Measurements from ENCODE around the gene RNF44.

The RNF44 gene

GRCh38 chr5:176536902-176537553 lies at the start of gene RNF44:
Gene RNF44 (minus strand): TSS chr5:176537402. CDS start chr5:176532472, 4,930 bp downstream.
- TF ChIP-seq Cebpa-rat (IDR thresholded peaks at IDR 0.05): no peak
- Histone ChIP-seq H3K27me3 (no peaks in the 10 kb centered on the region), H4K20me1 (peaks cover 18 to 32% (median 30%) of the 10 kb centered on the region in 11 experiments), H3K4me1 (peaks cover 72 to 80% (median 74%) of the 10 kb centered on the region in 10 experiments), H3K9ac (peak within 1 kb of the TSS; percentile 94 to 100 (median 99)), H3K36me3 (peaks cover 1 to 14% (median 2%) of the 10 kb centered on the region in 11 experiments; a peak in 18 of 22 replicates), H3K27ac (peak within 1 kb of the TSS; percentile 91 to 100 (median 100)), H3K4me2 (peak within 1 kb of the TSS; percentile 96 to 100 (median 98)), H3K4me3 (peak within 1 kb of the TSS; percentile 76 to 95 (median 90)), H3K9me3 (replicated peaks in 1 of 11) (no peaks in the 10 kb centered on the region)

DNA sequence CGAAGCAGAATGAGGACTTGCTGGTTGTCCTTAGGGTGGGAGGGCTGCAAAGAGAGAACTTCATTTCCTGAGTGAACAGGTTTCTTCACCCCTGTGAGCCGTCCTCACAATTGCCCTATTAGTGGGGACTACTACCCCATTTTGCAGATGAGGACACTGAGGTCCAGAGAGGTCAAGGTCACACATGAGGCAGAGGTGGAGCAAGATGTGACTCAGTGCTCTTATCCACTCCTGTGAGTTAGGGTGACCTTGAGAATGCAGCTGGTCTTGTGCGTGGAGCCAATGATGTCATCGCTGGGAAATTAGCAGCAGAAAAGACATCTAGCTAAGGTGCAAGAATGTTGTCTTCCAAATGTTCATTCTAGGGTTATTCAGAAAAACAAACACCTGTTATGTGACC lies 45.9 kb upstream of the RNF44 start:
- H3K9me3 ChIP-seq (replicated peaks in 1 of 11): peaks cover 28 to 40% (median 31%) of the 10 kb centered on the region in 11 experiments
- no peak for TF ChIP-seq Cebpa-rat (IDR thresholded peaks at IDR 0.05)
- H3K4me2 ChIP-seq: no peak overlapping the region
- H3K36me3 ChIP-seq: peaks cover 0 to 14% (median 4%) of the 10 kb centered on the region in 11 experiments; a peak in 7 of 22 replicates
- no peaks in the 10 kb centered on the region for H3K27me3 ChIP-seq
- peaks cover 0 to 28% (median 18%) of the 10 kb centered on the region in 10 experiments; a peak in 16 of 20 replicates for H3K4me1 ChIP-seq
- H4K20me1 ChIP-seq: no peaks in the 10 kb centered on the region; a peak in 1 of 22 replicates
- H3K4me3 ChIP-seq: no peak overlapping the region
- no peak overlapping the region for H3K27ac ChIP-seq
- no peak overlapping the region for H3K9ac ChIP-seq

DNA sequence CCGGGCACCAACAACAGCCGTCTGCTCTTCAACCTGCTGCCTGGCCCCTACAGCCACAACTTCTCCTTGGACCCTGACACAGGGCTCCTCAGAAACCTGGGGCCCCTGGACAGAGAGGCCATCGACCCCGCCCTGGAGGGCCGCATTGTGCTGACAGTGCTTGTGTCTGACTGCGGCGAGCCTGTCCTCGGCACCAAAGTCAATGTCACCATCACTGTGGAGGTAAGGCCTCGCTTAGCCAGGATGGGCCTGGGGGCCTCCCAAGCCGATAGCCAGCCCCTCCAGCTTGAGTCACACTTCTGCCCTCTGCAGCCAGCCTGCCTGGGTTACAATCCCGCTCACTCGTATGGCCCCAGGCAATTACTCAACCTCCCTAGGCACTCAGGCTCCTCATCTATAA lies 44.2 kb upstream of the RNF44 start:
- Histone ChIP-seq H3K4me2 (no peak overlapping the region), H4K20me1 (no peaks in the 10 kb centered on the region; a peak in 1 of 22 replicates), H3K9ac (no peak overlapping the region)

DNA sequence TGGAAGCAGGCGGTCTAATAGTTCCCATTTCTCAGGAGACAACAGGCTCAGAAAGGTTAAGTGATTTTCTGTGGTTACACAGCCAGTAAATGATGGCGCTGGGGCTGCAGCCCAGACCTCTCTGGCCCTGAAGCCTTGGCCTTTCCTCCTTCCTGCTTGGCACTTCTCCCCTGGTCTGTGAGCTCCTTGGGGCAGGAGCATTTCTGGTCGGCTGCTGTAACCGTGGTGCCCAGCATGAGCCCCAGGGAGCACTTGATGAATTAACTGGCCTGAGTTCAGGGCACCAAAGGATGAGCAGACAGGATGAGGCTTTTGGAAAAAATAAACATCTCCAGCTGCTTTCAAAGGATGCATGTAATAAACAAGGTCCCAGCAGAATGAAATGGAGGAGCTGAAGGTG lies 42.1 kb upstream of the RNF44 start:
- Histone ChIP-seq H3K4me1 (peaks cover 0 to 26% (median 14%) of the 10 kb centered on the region in 10 experiments; a peak in 12 of 20 replicates), H3K9me3 (replicated peaks in 1 of 11) (peaks cover 3 to 9% (median 5%) of the 10 kb centered on the region in 11 experiments), H4K20me1 (peaks cover 0 to 8% (median 0%) of the 10 kb centered on the region in 11 experiments; a peak in 2 of 22 replicates), H3K27ac (no peak overlapping the region), H3K9ac (no peak overlapping the region), H3K36me3 (no peaks in the 10 kb centered on the region; a peak in 1 of 22 replicates), H3K4me2 (no peak overlapping the region), H3K4me3 (no peak overlapping the region), H3K27me3 (no peaks in the 10 kb centered on the region)
- TF ChIP-seq Cebpa-rat (IDR thresholded peaks at IDR 0.05): no peak

More for the DNA sequence above, 44.2 kb upstream of the RNF44 start:
- Histone ChIP-seq H3K27me3 (no peaks in the 10 kb centered on the region), H3K27ac (no peak overlapping the region), H3K36me3 (peaks cover 0 to 9% (median 4%) of the 10 kb centered on the region in 11 experiments; a peak in 7 of 22 replicates), H3K4me3 (no peak overlapping the region), H3K4me1 (peaks cover 0 to 26% (median 14%) of the 10 kb centered on the region in 10 experiments; a peak in 12 of 20 replicates), H3K9me3 (replicated peaks in 1 of 11) (peaks cover 24 to 29% (median 26%) of the 10 kb centered on the region in 11 experiments)
- no peak for TF ChIP-seq Cebpa-rat (IDR thresholded peaks at IDR 0.05)

DNA sequence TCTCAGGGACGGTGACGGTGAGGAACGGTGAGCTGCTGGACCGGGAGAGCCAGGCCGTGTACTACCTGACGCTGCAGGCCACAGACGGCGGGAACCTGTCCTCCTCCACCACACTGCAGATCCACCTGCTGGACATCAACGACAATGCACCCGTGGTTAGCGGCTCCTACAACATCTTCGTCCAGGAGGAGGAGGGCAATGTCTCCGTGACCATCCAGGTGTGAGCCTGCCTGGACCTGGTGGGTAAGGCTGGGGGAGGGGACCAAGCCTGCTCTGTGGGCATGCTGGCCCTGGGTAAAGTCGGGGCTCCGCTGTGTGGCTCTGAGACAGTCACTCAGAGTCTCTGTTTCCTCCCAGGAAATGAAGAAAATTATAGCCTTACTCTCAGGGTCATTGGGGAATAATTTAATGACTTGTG lies 41.2 kb upstream of the RNF44 start:
- Histone ChIP-seq H3K4me1 (peaks cover 0 to 21% (median 13%) of the 10 kb centered on the region in 10 experiments; a peak in 12 of 20 replicates), H3K9me3 (replicated peaks in 1 of 11) (no peaks in the 10 kb centered on the region), H3K4me2 (peak overlapping the region in 5 of 11 experiments; percentile 22 to 66 (median 53); a peak in 7 of 22 replicates), H3K36me3 (no peaks in the 10 kb centered on the region), H3K27me3 (no peaks in the 10 kb centered on the region), H3K27ac (no peak overlapping the region), H4K20me1 (peaks cover 0 to 8% (median 0%) of the 10 kb centered on the region in 11 experiments; a peak in 2 of 22 replicates), H3K9ac (no peak overlapping the region), H3K4me3 (no peak overlapping the region)
- no peak for TF ChIP-seq Cebpa-rat (IDR thresholded peaks at IDR 0.05)

- peak overlapping the region in 2 of 11 experiments; percentile 28 to 37; a peak in 2 of 22 replicates for H3K9ac ChIP-seq
- no peak for TF ChIP-seq Cebpa-rat (IDR thresholded peaks at IDR 0.05)
- peaks cover 0 to 8% (median 0%) of the 10 kb centered on the region in 11 experiments; a peak in 2 of 22 replicates for H4K20me1 ChIP-seq
- H3K27me3 ChIP-seq: no peaks in the 10 kb centered on the region
- no peak overlapping the region for H3K4me3 ChIP-seq
- H3K27ac ChIP-seq: no peak overlapping the region
- no peaks in the 10 kb centered on the region for H3K9me3 ChIP-seq (replicated peaks in 1 of 11)
- H3K36me3 ChIP-seq: no peaks in the 10 kb centered on the region
- H3K4me1 ChIP-seq: peaks cover 0 to 20% (median 15%) of the 10 kb centered on the region in 10 experiments; a peak in 12 of 20 replicates
- peak overlapping the region in 8 of 11 experiments; percentile 22 to 66 (median 52); a peak in 13 of 22 replicates for H3K4me2 ChIP-seq
Observed at GRCh38 chr5:176577312-176578176, 40.3 kb upstream of the RNF44 start.

DNA sequence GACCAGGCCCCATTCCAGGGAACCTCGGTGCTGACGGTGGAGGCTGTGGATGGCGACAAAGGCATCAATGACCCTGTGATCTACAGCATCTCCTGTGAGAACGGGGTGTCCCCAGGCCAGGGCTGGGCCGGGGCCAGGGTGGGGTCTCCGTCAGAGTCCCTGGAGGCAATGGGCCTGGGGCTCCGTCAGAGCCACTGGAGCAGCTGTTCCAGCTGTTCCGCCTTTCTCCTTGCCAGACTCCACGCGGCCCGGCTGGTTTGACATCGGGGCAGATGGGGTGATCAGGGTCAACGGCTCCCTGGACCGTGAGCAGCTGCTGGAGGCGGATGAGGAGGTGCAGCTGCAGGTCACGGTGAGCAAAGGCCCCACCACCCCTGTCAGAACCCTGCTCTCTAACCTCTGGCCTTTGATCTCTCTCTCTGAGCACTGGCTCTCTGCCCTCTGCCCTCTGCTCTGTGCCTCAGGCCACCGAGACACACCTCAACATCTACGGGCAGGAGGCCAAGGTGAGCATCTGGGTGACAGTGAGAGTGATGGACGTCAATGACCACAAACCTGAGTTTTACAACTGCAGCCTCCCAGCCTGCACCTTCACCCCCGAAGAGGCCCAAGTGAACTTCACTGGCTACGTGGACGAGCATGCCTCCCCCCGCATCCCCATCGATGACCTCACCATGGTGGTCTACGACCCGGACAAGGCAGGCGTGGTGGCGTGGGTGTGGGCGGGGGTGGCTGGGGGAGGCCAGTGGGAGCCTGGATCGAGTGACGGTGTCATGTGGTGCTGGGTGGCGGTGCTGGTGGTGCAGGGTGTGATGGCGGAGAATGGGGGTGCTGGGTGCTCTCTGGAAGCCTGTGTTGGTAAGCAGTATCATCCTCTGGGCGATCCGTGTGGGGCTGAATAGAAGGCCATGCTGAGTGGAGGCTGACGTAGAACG lies 38.6 kb upstream of the RNF44 start:
- Histone ChIP-seq H3K27me3 (no peaks in the 10 kb centered on the region), H3K36me3 (no peaks in the 10 kb centered on the region), H3K27ac (no peak overlapping the region), H3K9ac (no peak overlapping the region), H3K4me2 (no peak overlapping the region), H3K4me3 (no peak overlapping the region), H3K4me1 (peaks cover 0 to 24% (median 15%) of the 10 kb centered on the region in 10 experiments; a peak in 12 of 20 replicates), H4K20me1 (peaks cover 0 to 8% (median 0%) of the 10 kb centered on the region in 11 experiments; a peak in 2 of 22 replicates), H3K9me3 (replicated peaks in 1 of 11) (no peaks in the 10 kb centered on the region)
- no peak for TF ChIP-seq Cebpa-rat (IDR thresholded peaks at IDR 0.05)

DNA sequence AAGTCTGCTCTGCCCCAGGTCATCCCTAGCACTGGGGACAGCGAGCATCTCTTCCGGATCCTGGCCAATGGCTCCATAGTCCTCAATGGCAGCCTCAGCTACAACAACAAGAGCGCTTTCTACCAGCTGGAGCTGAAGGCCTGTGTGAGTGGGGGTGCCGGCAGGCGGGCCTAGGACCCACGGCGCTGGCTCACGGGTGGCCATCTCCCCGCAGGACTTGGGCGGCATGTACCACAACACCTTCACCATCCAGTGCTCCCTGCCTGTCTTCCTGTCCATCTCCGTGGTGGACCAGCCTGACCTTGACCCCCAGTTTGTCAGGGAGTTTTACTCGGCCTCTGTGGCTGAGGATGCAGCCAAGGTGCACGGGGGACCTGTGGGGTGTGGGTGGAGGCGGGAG lies 37.9 kb upstream of the RNF44 start:
- no peaks in the 10 kb centered on the region for H3K27me3 ChIP-seq
- no peaks in the 10 kb centered on the region for H3K9me3 ChIP-seq (replicated peaks in 1 of 11)
- H3K36me3 ChIP-seq: no peaks in the 10 kb centered on the region
- H3K4me1 ChIP-seq: peaks cover 0 to 24% (median 15%) of the 10 kb centered on the region in 10 experiments; a peak in 12 of 20 replicates
- no peak overlapping the region for H3K4me3 ChIP-seq
- no peak overlapping the region for H3K4me2 ChIP-seq
- TF ChIP-seq Cebpa-rat (IDR thresholded peaks at IDR 0.05): no peak
- no peak overlapping the region for H3K27ac ChIP-seq
- no peak overlapping the region for H3K9ac ChIP-seq
- peaks cover 0 to 8% (median 0%) of the 10 kb centered on the region in 11 experiments; a peak in 2 of 22 replicates for H4K20me1 ChIP-seq

Measured in BLaER1 treated with 17β-estradiol and CSF1 and Interleukin-3, amounts not matched to agents 10 nM and 100 nM (cell line).